Erythroblast (primary cell): ENCODE results near the gene ADK.

ENCODE experiments used
- GATA1 ChIP-seq: IDR thresholded peaks from 2 replicates; pipeline ENCODE4 v1.6.1; 2011; ENCODE audit warnings: low read depth, mild to moderate bottlenecking, control low read depth, low read length, moderate library complexity
- POLR2A ChIP-seq: IDR thresholded peaks from 2 replicates; pipeline ENCODE4 v1.6.1; 2011; ENCODE audit warnings: mild to moderate bottlenecking, low read length

GRCh38 chr10:74490551-74490950 is 339.5 kb downstream of the ADK start:
- TF ChIP-seq POLR2A (no peak), GATA1 (no peak)
